PFSK-1 (cell line): ENCODE results near the gene TBC1D22A.

Source experiments
- POLR2AphosphoS5 ChIP-seq: IDR thresholded peaks from 2 replicates; pipeline ENCODE4 v1.6.1; 2012; ENCODE audit warnings: low read depth, mild to moderate bottlenecking, control low read depth, low read length, moderate library complexity
- SIN3A ChIP-seq: IDR thresholded peaks from 2 replicates; pipeline ENCODE4 v1.6.1; 2012; ENCODE audit warnings: mild to moderate bottlenecking, low read length, moderate library complexity, borderline replicate concordance; ENCODE audit not compliant: insufficient read depth
- TAF1 ChIP-seq: IDR thresholded peaks from 2 replicates; pipeline ENCODE4 v1.6.1; 2012; ENCODE audit warnings: low read length, control low read depth, borderline replicate concordance; ENCODE audit not compliant: insufficient read depth
- TF ChIP-seq, protein P1 (sequence below), 2 experiments: IDR thresholded peaks; 2 replicates each; pipeline versions ENCODE4 v1.6.1 to v1.8.0; 2011 to 2012; ENCODE audit warnings: low read depth in 2 of 2, low read length in 2 of 2, control low read depth in 1 of 2, inconsistent platforms in 1 of 2, mild to moderate bottlenecking in 1 of 2, moderate library complexity in 1 of 2; ENCODE audit not compliant: insufficient read depth in 1 of 2

- no peak for TF ChIP-seq SIN3A
- TF ChIP-seq POLR2AphosphoS5: no peak
- TF ChIP-seq, protein P1, sequence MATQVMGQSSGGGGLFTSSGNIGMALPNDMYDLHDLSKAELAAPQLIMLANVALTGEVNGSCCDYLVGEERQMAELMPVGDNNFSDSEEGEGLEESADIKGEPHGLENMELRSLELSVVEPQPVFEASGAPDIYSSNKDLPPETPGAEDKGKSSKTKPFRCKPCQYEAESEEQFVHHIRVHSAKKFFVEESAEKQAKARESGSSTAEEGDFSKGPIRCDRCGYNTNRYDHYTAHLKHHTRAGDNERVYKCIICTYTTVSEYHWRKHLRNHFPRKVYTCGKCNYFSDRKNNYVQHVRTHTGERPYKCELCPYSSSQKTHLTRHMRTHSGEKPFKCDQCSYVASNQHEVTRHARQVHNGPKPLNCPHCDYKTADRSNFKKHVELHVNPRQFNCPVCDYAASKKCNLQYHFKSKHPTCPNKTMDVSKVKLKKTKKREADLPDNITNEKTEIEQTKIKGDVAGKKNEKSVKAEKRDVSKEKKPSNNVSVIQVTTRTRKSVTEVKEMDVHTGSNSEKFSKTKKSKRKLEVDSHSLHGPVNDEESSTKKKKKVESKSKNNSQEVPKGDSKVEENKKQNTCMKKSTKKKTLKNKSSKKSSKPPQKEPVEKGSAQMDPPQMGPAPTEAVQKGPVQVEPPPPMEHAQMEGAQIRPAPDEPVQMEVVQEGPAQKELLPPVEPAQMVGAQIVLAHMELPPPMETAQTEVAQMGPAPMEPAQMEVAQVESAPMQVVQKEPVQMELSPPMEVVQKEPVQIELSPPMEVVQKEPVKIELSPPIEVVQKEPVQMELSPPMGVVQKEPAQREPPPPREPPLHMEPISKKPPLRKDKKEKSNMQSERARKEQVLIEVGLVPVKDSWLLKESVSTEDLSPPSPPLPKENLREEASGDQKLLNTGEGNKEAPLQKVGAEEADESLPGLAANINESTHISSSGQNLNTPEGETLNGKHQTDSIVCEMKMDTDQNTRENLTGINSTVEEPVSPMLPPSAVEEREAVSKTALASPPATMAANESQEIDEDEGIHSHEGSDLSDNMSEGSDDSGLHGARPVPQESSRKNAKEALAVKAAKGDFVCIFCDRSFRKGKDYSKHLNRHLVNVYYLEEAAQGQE (IDR thresholded peaks at IDR 0.05; ENCODE audit: insufficient read depth in 1 of 2, low read depth in 2 of 2, low read length in 2 of 2): no peak
- no peak for TF ChIP-seq TAF1
Observed at GRCh38 chr22:47196881-47197772, 434.7 kb downstream of the TBC1D22A start.
